PFSK-1 (cell line): Measurements from ENCODE around the gene CNPY4.

Experiments used
- FOXP2 ChIP-seq: optimal IDR thresholded peaks from 2 replicates; pipeline ENCODE3; 2011; ENCODE audit warnings: borderline replicate concordance, control low read depth, inconsistent platforms; ENCODE audit not compliant: insufficient read depth; ENCODE audit errors: extremely low read length, extremely low read depth
- POLR2AphosphoS5 ChIP-seq: IDR thresholded peaks from 2 replicates; pipeline ENCODE4 v1.6.1; 2012; ENCODE audit warnings: low read depth, mild to moderate bottlenecking, control low read depth, low read length, moderate library complexity
- REST ChIP-seq, 2 experiments: IDR thresholded peaks; 2 replicates each; pipeline versions ENCODE4 v1.6.1 to v1.8.0; 2011 to 2012; ENCODE audit warnings: low read depth in 2 of 2, low read length in 2 of 2, control low read depth in 1 of 2, inconsistent platforms in 1 of 2, mild to moderate bottlenecking in 1 of 2, moderate library complexity in 1 of 2; ENCODE audit not compliant: insufficient read depth in 1 of 2
- SIN3A ChIP-seq: IDR thresholded peaks from 2 replicates; pipeline ENCODE4 v1.6.1; 2012; ENCODE audit warnings: mild to moderate bottlenecking, low read length, moderate library complexity, borderline replicate concordance; ENCODE audit not compliant: insufficient read depth
- TAF1 ChIP-seq: IDR thresholded peaks from 2 replicates; pipeline ENCODE4 v1.6.1; 2012; ENCODE audit warnings: low read length, control low read depth, borderline replicate concordance; ENCODE audit not compliant: insufficient read depth

Gene CNPY4

GRCh38 chr7:100091411-100092181 is 27.8 kb upstream of the CNPY4 start:
- peak; percentile 44; the same call in 1 of the 2 replicates for TF ChIP-seq POLR2AphosphoS5
- TF ChIP-seq REST (IDR thresholded peaks at IDR 0.05; ENCODE audit: insufficient read depth in 1 of 2, low read depth in 2 of 2, low read length in 2 of 2), result no peak

DNA sequence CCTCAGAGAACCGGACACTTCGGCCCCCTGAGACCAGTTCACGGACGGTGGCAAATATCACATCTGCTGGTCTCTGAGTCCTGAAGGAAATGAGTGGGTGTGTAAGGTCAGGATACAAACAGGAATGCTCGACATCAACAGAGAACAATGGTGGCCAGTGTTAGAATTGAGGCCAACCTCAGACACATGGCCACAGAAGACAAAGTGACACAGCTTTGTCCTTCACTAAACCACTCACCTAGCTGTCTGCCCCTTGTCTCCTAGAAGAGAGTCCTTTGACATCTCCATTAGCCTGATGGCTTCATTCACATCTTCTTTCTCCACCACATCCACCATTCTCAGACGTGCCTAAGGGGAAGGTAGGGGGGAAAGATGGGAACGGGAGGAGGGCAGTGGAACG is 26.4 kb upstream of the CNPY4 start:
- TF ChIP-seq SIN3A, result no peak
- no peak for TF ChIP-seq TAF1
- TF ChIP-seq FOXP2, result no peak
- TF ChIP-seq POLR2AphosphoS5, result no peak; the same call in 1 of the 2 replicates
- TF ChIP-seq REST (IDR thresholded peaks at IDR 0.05; ENCODE audit: insufficient read depth in 1 of 2, low read depth in 2 of 2, low read length in 2 of 2), result no peak

GRCh38 chr7:100093498-100093897 is 25.9 kb upstream of the CNPY4 start:
- no peak for TF ChIP-seq FOXP2
- TF ChIP-seq POLR2AphosphoS5, result no peak; the same call in 1 of the 2 replicates

DNA sequence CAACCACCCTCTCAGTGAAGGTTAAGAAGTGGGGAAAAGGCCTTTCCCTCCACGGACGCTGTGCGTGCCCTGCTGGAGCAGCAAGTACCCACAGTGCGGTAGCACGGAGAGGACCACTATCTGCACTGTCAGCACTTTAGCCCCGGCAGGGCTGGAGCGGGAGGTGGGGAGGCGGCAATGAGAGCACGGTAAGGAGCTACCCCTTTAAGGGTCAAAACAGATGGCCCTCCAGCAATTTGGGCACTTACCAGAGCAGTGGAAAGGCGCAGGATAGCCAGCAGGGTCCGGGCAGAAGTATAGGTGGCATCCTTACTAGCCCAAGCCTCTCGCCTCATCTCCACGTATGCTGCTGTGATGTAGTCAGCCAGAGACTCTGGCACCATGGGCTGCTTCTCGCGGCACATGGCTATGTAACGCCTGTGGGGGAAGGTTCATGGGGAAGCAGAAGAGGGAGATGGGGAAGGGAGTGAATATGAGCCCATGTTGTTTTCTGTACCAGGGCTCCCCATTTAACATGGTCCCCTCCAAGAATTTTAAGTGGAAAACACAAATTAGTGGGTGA is 25.4 kb upstream of the CNPY4 start:
- no peak for TF ChIP-seq SIN3A
- no peak for TF ChIP-seq FOXP2
- no peak for TF ChIP-seq REST (IDR thresholded peaks at IDR 0.05; ENCODE audit: insufficient read depth in 1 of 2, low read depth in 2 of 2, low read length in 2 of 2)
- TF ChIP-seq TAF1, result no peak
- no peak for TF ChIP-seq POLR2AphosphoS5

- TF ChIP-seq TAF1 (no peak), POLR2AphosphoS5 (peak; percentile 60; the same call in 1 of the 2 replicates)
Measured at GRCh38 chr7:100095289-100095688, 24.1 kb upstream of the CNPY4 start.

- TF ChIP-seq POLR2AphosphoS5 (peak; percentile 29; the same call in 1 of the 2 replicates), TAF1 (no peak)
Measured at GRCh38 chr7:100095704-100096103, 23.7 kb upstream of the CNPY4 start.
